NCI-H1092 treated with DMSO at 0.1 percent for 48 hours (cell line): Measurements from ENCODE around the gene SPPL2C.
"Not testable (repeated sequence)": the region's sequence is repeated elsewhere in the genome, so short reads cannot be mapped to it uniquely, and the experiment has no call there.

Source experiments
- DNase-seq: peaks from one replicate; lab custom pipeline; 2025; lab: John Stamatoyannopoulos, UW

SPPL2C gene

DNA sequence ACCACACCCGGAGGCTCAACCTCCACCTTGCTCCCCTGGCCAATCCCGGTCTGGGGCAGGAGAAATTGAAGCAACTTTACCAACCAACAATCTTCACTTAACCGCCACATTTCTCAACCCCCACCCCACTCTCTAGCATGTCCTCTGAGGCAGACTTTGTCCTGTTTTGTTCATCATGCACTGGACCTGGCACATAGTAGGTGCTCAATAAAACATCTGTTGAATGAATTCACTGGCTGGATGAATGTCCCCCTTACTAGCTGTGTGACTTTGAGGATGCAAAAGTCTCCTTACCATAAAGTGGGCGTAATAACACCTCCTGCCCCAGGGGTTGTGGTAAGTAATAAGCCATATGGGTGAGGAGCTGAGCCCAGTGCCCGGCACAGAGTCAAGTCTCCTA is 5.8 kb downstream of the SPPL2C start:
- DNase-seq: no peak

DNA sequence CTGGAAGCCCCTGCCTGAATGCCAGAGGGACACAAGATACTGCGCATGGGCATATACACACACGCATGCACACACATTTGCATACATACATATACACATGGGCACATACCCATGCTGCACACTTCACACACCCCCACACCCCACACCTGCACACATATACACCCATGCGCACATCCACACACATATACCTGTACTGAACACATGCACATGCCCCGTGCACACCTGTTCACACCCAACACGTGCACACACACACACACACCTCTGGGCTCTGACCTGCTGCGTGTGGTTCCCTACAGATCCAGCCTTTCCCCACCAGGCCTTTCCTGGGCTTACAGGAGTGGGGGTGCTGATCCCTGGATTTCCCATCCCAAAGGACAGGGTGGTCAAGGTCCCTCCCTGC is 6.3 kb downstream of the SPPL2C start:
- DNase-seq: no peak

DNA sequence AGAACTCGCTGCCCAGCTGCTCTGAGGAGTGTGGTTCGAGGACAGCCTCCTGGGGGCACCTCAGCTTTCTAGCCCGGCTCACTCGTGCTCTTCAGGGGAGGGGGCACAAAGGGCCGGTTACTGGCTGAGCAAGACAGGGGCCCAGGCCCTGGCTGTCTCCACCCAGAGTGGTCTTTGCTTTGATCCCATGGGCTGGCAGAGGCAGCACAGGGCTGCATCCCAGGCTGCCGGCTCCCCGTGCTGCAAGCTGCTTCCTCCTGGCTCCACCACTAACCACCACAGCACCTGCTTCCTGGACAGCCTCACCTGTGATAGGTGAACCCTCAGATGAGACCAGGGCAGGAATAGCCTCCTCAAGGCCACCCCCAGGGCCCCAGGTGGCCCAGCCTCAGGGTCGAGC is 6.8 kb downstream of the SPPL2C start:
- no peak for DNase-seq

DNA sequence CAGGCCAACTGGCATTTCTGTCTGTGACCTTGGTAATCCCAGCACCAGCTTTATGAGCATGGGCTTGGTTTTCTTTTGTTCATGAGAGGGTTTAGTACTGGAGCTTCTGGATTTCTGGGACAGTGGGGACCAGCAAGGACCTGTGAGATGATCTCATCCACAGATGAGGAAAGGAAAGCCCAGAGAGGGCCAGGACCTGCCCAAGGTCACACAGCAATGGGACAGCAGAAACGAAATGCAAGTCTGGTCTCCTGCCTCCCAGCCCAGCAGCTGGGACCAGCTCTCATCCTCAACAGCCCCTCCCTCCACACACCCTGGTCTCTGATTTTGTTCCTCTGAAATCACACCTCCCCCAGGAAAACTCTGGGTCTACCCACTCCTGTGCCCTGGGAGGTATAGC is 7.2 kb downstream of the SPPL2C start:
- DNase-seq: no peak

DNA sequence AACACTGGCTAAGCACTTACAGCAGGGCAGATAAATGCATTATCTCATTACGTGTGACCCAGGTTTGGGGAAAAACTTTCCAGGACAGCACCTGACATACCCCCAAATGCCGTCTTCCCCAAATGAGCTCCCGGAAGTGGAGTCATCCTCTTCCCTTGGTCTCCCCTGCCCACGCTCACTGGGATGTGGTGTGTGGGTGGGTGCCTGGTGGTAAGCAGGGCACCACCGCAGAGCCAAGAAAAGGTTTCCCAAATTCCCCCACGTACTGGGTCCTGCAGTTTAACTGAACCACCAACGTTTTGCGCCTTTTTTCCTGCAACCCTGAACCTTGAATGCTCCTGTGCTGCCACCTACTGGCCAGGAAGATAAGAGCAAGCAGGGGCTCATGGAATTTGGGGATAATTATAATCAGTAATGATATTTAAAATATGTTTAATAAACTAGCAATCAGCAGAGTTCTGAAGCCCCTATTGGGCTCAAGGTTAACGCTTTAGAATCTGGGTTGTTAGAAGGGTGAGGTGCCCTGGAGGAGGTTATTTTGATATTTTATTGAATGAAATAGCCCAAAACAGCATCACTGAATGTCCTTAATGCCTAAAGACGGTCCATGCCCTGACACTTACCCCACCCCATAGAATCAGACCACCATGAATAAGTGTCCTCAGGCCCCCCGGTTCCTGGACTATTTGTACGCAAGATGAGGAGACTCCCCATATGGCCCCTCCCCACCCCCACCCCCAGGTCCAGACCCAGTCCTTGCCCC is 8.0 kb downstream of the SPPL2C start:
- peak; percentile 29 for DNase-seq

DNA sequence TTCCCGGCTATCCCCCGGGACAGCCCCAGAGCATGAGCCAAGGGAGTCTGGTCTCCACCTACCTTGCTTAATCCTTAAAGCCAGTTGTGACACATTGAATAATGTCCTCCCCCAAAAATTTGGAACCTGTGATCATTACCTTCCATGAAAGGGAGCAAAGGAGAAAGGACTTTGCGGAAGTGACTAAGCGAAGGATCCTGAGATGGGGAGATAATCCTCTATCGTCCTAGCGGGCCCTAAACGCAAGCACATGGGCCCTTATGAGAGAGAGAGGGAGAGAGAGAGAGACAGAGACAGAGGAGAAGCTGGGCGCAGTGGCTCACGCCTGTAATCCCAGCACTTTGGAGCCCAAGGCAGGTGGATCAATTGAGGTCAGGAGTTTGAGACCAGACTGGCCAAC is 9.5 kb downstream of the SPPL2C start:
- no peak for DNase-seq

DNA sequence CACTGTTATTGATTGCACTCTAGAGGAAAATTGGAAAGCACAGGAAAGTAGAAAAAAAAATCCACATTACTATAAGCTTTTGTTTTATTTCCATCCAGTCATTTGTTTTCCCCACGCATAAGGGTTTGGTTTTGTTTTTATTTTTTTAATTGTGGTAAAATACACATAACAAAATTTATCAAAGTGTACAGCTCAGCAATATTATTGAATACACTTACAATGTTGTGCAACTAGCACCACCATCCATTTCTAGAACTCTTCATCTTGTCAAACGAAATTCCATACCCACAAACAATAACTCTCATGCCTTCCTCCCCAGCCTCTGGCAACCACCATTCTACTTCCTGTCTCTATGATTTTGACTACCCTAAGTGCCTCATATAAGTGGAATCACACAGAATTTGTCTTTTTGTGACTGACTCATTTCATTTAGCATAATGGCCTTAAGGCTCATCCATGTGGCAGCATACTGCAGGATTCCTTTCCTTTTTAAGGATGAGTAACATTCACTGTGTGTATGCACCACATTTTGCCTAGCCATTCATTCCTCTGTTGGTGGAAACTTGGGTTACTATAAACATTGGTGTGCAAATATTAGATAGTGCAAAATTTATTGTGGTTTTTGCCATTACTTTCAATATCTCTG is 11.1 kb downstream of the SPPL2C start:
- no peak for DNase-seq

DNA sequence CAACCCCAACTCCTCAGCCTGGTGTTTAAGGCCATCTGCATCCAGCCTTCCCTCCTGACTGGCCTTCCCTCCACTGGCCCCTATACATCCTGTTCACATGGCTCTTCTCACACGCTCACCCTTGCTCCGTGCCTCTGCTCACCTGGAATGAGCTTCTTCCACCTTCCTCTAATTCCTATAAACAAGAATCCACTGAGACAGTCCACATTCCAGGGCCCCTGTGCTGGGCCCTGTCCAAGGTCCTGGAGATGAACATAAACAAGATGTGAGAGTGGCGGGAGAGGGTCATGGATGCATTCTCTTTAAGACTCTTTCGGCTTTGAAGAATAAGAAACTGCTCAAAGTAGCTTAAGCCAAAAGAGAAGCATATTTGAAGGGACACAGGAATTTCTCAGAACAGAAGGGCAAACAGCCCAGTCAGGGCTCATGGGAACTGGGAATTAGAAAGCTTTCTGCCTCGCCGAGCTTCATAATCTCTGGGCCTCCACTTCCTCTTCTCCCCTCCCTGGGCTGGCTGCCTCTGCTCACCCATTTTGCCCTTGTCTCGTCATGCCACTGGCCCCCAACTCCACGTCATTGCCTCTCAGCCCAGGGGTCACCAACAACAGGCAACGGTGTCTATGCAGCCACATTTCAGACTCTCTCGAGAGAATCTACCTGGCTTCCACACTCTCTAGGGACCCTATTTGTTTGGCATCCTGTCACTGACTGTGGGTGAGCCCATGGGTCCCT is 13.5 kb downstream of the SPPL2C start:
- DNase-seq: no peak

DNA sequence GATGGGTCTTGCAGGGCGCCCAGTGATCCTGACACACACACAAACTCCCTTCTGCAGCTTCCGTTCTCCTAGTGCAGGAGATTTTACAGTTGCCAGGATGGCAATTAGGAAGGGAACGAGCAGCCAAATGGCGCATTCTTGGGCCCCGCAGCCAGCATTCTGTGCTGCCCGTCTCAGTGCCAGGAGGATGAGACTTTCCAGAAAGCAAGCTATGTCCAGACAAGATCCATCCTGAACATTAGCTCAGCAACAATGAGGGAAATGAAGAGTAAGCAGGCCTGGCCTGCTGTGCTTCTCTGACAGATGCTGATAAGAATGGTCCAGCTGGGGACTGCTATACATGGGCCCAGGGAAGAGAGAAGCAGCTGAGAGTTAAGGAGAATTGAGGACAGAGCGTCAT is 16.5 kb downstream of the SPPL2C start:
- DNase-seq: no peak

DNA sequence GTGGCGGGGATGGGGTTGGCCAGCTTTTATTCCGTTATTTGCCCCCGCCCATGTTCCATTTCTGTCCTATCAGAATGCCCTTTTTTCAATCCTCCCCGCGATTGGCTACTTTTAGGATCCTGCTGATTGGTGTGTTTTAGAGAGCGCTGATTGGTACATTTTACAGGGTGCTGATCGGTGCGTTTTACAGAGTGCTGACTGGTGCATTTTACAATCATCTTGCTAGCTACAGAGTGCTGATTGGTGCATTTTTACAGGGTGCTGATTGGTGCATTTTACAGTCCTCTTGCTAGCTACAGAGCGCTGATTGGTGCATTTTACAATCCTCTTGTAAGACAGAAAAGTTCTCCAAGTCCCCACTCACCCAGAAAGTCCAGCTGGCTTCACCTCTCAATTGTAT is 17.4 kb downstream of the SPPL2C start:
- DNase-seq: not testable (repeated sequence)

DNA sequence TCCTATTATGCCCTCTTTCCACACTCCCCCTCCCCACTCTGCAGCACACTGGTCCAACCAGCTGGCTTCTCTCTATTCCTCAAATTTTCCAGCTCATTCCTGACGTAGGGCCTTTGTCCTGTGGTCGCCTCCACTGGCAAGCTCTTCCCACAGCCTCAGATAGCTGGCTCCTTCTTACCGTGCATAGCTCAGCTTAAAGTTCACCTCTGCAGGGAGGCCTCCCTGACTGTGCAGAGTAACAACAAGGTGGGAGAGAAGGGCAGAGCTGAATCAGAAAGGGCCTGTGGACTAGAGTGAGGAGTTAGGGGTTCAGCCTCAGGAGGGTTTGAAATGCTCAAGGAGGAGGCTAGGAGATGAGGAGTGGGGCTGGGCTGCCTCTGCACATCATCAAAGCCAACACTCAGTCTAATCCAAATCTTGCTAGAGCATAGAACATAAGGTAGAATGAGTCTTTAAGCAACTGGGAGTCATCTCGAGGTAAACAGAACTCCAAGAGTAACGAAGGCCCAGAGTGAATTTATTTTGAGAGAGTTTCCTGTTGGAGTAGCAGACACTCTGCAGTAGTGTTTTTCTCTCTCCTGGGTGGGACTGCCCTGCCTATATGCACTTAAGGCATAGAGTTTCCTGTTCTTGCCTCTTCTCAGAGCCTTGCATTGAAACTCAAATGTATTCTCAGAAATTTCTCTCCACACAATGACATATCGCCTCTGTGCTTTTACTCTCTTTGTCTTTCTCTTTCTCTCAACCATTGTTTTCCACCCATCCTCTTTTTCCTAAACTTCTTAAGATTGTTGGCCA is 19.4 kb downstream of the SPPL2C start:
- no peak for DNase-seq

DNA sequence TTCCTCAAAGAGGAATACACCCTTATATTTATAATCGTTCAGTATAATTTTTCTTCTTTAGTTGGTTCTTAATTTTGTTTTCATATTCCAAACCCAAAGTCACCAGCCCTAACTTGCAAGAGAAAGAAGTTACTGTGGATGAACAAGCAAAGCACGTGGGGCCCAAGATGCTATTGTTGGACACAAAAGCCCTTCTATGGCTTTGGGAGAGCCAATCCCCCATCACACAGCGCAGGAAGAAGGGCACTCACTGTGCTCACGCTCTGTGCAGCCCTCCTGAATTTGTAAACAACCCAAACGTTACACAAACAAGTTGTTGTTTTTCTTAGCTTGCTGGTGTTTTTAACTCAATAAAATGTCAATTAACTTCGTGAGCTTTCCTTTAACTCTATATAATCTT is 22.5 kb downstream of the SPPL2C start:
- no peak for DNase-seq

DNA sequence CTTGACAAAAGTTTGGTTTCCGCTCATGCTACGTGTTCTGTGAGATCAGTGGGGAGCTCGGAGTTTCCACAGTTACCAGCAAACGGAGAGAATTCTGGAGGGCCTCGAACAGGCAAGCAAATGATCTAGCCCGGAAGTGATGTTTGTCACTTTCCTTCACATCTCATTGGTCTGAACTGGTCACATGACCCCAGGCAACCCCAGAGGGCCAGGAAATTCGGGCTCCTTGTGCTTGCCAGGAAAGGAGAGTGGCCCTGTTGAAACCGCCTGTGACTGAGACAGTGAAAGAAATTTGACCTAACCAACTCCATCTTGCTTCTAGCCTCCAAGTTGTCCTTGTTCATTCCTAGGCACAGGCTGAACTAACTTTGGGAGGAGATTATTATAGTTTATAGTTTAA is 23.0 kb downstream of the SPPL2C start:
- no peak for DNase-seq

DNA sequence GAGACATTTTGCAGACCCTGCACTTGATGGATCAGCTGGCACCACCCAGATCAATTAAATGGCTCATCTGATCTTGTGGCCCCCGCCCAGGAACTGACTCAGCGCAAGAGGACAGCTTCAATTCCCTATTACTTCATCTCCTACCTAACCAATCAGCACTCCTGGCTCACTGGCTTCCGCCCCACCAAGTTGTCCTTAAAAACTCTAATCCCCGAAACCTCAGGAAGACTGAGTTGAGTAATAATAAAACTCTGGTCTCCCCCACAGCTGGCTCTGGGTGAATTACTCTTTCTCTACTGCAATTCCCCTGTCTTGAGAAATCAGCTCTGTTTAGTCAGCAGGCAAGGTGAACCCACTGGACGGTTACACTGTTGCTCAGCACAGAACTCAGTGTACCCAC is 23.6 kb downstream of the SPPL2C start:
- no peak for DNase-seq

DNA sequence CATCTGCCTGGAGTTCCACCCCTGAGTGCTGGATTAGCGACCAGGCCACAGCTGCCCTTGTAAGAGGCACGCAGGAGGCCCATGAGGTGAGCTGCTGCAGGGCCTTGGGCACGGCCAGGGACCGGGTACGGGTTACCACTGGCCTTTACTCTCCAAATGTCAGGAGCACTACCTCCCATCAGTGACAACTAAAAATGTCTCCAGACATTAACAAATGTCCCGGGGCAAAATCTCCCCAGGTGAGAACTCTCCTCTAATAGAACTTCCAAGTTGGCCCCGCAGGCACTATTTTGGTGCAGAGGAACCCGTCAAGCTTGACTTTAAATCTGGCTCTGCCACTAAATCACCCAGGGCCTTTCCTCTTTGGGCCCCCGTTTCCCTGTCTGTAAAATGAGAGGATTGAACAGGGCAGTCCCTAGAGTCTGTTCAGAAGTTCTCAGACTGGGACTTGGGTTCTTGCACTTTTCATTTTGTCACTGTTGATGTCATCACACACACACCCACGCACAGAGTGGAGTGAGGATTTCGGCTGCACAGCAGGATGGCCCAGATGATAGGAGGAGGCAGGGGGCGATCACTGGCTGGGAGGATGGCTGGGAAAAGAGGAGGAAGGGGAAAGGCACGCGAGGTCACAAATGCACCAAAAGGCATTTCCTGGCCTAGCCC is 25.1 kb downstream of the SPPL2C start:
- no peak for DNase-seq

DNA sequence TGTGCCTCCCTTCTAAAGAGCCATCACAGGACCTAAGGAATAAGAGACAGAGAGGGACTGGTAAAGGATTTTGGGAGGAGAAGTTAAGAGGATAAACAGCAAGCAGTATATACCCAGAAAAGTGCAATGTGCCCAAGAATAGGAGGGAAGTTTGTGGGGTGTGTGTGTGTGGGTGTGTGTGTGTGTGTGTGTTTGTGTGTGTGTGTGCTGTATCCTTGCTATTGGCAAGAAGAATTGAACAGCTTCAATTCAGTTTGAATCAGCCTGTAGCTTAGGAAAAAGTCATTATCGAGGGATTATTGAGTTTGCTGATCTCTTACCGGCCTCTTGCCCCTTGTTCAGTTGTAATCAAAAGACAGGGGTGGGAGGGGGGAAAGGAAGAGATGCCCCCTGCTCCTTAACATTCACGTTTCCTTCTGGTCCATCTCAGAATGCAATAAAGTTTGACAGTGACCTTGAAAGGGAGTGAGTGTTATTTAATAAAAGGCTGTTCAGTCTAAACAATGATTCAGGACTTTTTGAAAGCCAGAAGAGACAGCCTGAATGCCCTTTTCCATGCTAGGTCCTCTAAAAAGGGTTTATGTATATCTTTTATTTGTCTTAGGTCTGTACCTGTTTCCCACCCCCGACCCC is 25.8 kb downstream of the SPPL2C start:
- no peak for DNase-seq

DNA sequence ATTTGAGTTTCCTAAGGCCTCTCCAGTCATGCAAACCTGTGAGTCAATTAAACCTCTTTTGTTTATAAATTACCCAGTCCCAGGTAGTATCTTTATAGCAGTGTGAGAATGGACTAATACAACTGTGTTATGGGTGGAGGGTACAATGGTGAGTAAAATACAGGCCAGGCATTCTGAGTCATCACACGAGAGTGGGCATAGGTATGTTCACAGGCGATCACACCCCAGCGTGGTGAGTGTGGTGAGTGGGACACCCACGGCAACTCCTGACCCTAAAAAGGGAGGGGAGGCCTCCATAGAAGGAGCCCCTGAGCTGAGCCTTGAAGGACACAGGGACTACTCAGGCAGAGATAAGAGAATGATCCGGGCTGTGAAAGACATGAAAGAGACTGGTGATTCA is 27.0 kb downstream of the SPPL2C start:
- DNase-seq: no peak

DNA sequence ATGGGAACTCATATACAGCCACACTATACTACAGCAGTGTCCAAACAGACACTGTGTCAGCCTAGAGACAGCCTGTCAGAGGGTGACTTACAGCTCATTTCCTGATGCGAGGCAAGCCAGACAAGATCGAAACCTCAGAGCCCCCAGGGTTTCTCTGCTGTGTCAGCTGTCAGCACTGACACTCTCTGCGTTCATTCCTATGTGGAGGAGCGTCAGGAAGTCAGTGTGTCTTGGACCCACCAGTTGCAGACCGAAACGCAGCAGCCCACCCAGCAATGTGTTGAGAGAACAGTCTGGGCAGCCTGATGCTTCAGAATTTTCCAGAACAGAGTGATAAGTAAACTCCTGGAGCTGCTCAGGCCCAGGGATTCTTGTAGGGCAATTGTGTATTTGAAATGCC is 29.0 kb downstream of the SPPL2C start:
- DNase-seq: no peak

DNA sequence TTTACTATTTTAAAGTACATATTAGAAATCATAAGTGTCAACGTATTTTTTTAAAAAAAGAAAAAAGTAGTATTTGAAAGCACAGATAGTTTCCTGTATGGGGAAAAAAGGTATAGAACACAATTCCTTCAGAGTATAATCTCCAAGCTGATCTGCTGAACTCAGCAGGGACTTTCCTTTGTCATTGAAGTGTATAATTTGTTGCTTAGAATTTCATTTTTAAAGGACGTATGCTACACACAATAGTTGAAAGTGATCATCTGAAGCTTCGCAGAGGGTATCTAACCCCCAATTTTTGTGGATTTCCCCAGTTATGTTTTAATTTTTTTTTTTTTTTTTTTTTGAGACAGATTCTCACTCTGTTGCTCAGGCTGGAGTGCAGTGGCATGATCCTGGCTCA is 29.5 kb downstream of the SPPL2C start:
- no peak for DNase-seq

DNA sequence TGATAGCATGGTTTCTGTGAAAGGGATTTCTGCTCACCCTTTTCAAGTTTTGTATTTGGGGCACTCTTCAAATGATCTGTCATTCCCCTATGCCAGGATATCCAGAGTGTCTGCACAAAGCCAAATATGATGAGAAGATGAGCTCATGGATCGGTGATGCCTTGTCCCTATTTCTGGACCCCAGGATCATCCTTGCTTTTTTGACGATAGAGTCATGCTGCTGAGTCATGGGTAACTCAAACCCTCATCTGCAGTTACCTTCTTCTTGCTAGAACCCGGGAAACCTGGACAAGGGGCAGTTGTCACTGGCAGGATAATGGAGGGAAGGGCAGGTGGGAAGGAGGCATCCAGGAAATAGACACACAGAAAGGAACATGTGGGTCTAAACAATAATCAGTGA is 31.9 kb downstream of the SPPL2C start:
- no peak for DNase-seq

DNA sequence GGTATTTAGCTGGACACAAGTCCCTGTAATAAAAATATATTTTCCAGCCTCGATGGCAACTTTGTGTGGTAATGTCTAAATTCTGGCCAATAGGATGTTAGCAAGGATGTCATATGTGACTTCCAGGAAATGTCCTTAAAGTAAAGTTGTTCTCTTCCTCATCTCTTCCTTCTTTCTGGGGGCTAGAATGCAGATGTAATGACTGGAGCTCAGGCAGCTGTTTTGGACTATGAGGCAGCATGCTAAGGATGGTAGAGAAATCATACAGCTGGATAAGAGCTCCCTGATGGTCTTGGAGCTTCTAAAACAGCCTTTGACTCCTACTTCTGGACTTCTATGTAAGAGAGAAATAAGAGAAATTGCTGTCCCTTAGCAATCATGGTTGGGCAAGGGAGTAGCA is 32.8 kb downstream of the SPPL2C start:
- no peak for DNase-seq
